NOMO-1 (cell line): ENCODE data around the gene RPL37A.
"Not testable (repeated sequence)": the region's sequence is repeated elsewhere in the genome, so short reads cannot be mapped to it uniquely, and the experiment has no call there.

Source experiments
- DNase-seq, 2 experiments: peaks; one replicate each; lab custom pipeline; 2025; ENCODE audit not compliant: unreplicated experiment in 2 of 2; lab: John Stamatoyannopoulos, UW

The RPL37A gene

GRCh38 chr2:216508229-216508628, 9.6 kb downstream of the RPL37A start:
- DNase-seq = no peak

- peak in 1 of 2 experiments; percentile 49 for DNase-seq
Measured at GRCh38 chr2:216516730-216517350, 18.2 kb downstream of the RPL37A start.

- DNase-seq = no peak
Measured at GRCh38 chr2:216517447-216518225, 19.0 kb downstream of the RPL37A start.

GRCh38 chr2:216518566-216519119, 20.0 kb downstream of the RPL37A start:
- not testable (repeated sequence) for DNase-seq

GRCh38 chr2:216519154-216519762, 20.6 kb downstream of the RPL37A start:
- peak; percentile 53 to 56 for DNase-seq

GRCh38 chr2:216520112-216520511, 21.5 kb downstream of the RPL37A start:
- DNase-seq = no peak

GRCh38 chr2:216522892-216523502, 24.4 kb downstream of the RPL37A start:
- DNase-seq = no peak

- no peak for DNase-seq
Measured at GRCh38 chr2:216525972-216526371, 27.3 kb downstream of the RPL37A start.

GRCh38 chr2:216526939-216527338, 28.3 kb downstream of the RPL37A start:
- no peak for DNase-seq

- no peak for DNase-seq
Measured at GRCh38 chr2:216527600-216527999, 29.0 kb downstream of the RPL37A start.

- no peak for DNase-seq
Measured at GRCh38 chr2:216532562-216532961, 33.9 kb downstream of the RPL37A start.

GRCh38 chr2:216533609-216534008, 35.0 kb downstream of the RPL37A start:
- no peak for DNase-seq

GRCh38 chr2:216534809-216535208, 36.2 kb downstream of the RPL37A start:
- no peak for DNase-seq

- peak; percentile 38 to 45 for DNase-seq
Measured at GRCh38 chr2:216535454-216535995, 36.9 kb downstream of the RPL37A start.

- DNase-seq = no peak
Measured at GRCh38 chr2:216536734-216537210, 38.1 kb downstream of the RPL37A start.

- DNase-seq = no peak
Measured at GRCh38 chr2:216537366-216537765, 38.7 kb downstream of the RPL37A start.

- DNase-seq = no peak
Measured at GRCh38 chr2:216538538-216538937, 39.9 kb downstream of the RPL37A start.

GRCh38 chr2:216539120-216539519, 40.5 kb downstream of the RPL37A start:
- no peak for DNase-seq

- no peak for DNase-seq
Measured at GRCh38 chr2:216539791-216540241, 41.2 kb downstream of the RPL37A start.

GRCh38 chr2:216540920-216541319, 42.3 kb downstream of the RPL37A start:
- no peak for DNase-seq

GRCh38 chr2:216541505-216541904, 42.9 kb downstream of the RPL37A start:
- DNase-seq = no peak
